Stimulated activated memory B cell treated with anti-CD40 and anti-IgM and Interleukin-4, amounts not matched to agents 10 μg/mL and 1 μg/mL and 100 μg/mL, for 72 hours (primary cell): Measurements from ENCODE around the gene TSSC4.

ENCODE experiments used
- ATAC-seq: fragments of 150-1000 bp; cut with Tn5 transposase; 2 replicates; pipeline ENCODE4 v1.10.0; 2021
- H3K27ac Mint-ChIP-seq: one replicate; pipeline ENCODE4 v1.8.0; 2022; ENCODE audit warnings: mild to moderate bottlenecking, mixed read lengths
- H3K27me3 Mint-ChIP-seq: one replicate; pipeline ENCODE4 v1.8.0; 2022; ENCODE audit warnings: mixed read lengths
- H3K36me3 Mint-ChIP-seq: one replicate; pipeline ENCODE4 v1.8.0; 2022; ENCODE audit warnings: mixed read lengths
- H3K4me1 Mint-ChIP-seq: one replicate; pipeline ENCODE4 v1.8.0; 2022; ENCODE audit warnings: mixed read lengths
- H3K4me3 Mint-ChIP-seq: one replicate; pipeline ENCODE4 v1.8.0; 2022; ENCODE audit warnings: mild to moderate bottlenecking, moderate library complexity, mixed read lengths
- H3K9me3 Mint-ChIP-seq: one replicate; pipeline ENCODE4 v1.8.0; 2022; ENCODE audit warnings: mixed read lengths

The TSSC4 gene

GRCh38 chr11:2435288-2436012 is 34.9 kb downstream of the TSSC4 start:
- Mint-ChIP-seq H3K36me3 (no peaks in the 10 kb centered on the region), H3K27ac (no peak overlapping the region), H3K4me1 (no peaks in the 10 kb centered on the region), H3K9me3 (peaks cover 2% of the 10 kb centered on the region), H3K4me3 (no peak overlapping the region), H3K27me3 (no peaks in the 10 kb centered on the region)
- no peak for ATAC-seq

GRCh38 chr11:2436013-2436520 is 35.5 kb downstream of the TSSC4 start:
- Mint-ChIP-seq H3K4me1 (no peaks in the 10 kb centered on the region), H3K36me3 (no peaks in the 10 kb centered on the region), H3K27me3 (no peaks in the 10 kb centered on the region), H3K27ac (no peak overlapping the region), H3K9me3 (peaks cover 2% of the 10 kb centered on the region), H3K4me3 (no peak overlapping the region)
- ATAC-seq: no peak

GRCh38 chr11:2436521-2437031 is 36.0 kb downstream of the TSSC4 start:
- Mint-ChIP-seq H3K36me3 (no peaks in the 10 kb centered on the region), H3K9me3 (peaks cover 2% of the 10 kb centered on the region), H3K27ac (no peak overlapping the region), H3K4me1 (peaks cover 4% of the 10 kb centered on the region), H3K4me3 (no peak overlapping the region), H3K27me3 (no peaks in the 10 kb centered on the region)
- no peak for ATAC-seq

- Mint-ChIP-seq H3K9me3 (peaks cover 2% of the 10 kb centered on the region), H3K36me3 (no peaks in the 10 kb centered on the region), H3K27me3 (no peaks in the 10 kb centered on the region), H3K4me1 (peaks cover 5% of the 10 kb centered on the region), H3K27ac (no peak overlapping the region), H3K4me3 (no peak overlapping the region)
- ATAC-seq: no peak
Measured at GRCh38 chr11:2437516-2437915, 37.0 kb downstream of the TSSC4 start.

GRCh38 chr11:2439820-2440219 is 39.3 kb downstream of the TSSC4 start:
- Mint-ChIP-seq H3K4me3 (no peak overlapping the region), H3K9me3 (peaks cover 2% of the 10 kb centered on the region), H3K36me3 (no peaks in the 10 kb centered on the region), H3K27ac (no peak overlapping the region), H3K27me3 (no peaks in the 10 kb centered on the region), H3K4me1 (peaks cover 17% of the 10 kb centered on the region)
- no peak for ATAC-seq

GRCh38 chr11:2440646-2441045 is 40.1 kb downstream of the TSSC4 start:
- no peak overlapping the region for H3K27ac Mint-ChIP-seq
- H3K9me3 Mint-ChIP-seq: peaks cover 2% of the 10 kb centered on the region
- H3K36me3 Mint-ChIP-seq: no peaks in the 10 kb centered on the region
- no peak for ATAC-seq
- no peak overlapping the region for H3K4me3 Mint-ChIP-seq
- peaks cover 22% of the 10 kb centered on the region for H3K4me1 Mint-ChIP-seq
- no peaks in the 10 kb centered on the region for H3K27me3 Mint-ChIP-seq

GRCh38 chr11:2441171-2441570 is 40.6 kb downstream of the TSSC4 start:
- no peaks in the 10 kb centered on the region for H3K36me3 Mint-ChIP-seq
- peaks cover 27% of the 10 kb centered on the region for H3K4me1 Mint-ChIP-seq
- H3K27ac Mint-ChIP-seq: no peak overlapping the region
- no peak for ATAC-seq
- H3K4me3 Mint-ChIP-seq: no peak overlapping the region
- no peaks in the 10 kb centered on the region for H3K27me3 Mint-ChIP-seq
- peaks cover 2% of the 10 kb centered on the region for H3K9me3 Mint-ChIP-seq

- peaks cover 2% of the 10 kb centered on the region for H3K9me3 Mint-ChIP-seq
- H3K27ac Mint-ChIP-seq: no peak overlapping the region
- H3K27me3 Mint-ChIP-seq: no peaks in the 10 kb centered on the region
- no peak overlapping the region for H3K4me3 Mint-ChIP-seq
- H3K4me1 Mint-ChIP-seq: peaks cover 42% of the 10 kb centered on the region
- no peaks in the 10 kb centered on the region for H3K36me3 Mint-ChIP-seq
- ATAC-seq: no peak
Measured at GRCh38 chr11:2442589-2442988, 42.0 kb downstream of the TSSC4 start.

GRCh38 chr11:2443406-2443805 is 42.9 kb downstream of the TSSC4 start:
- no peaks in the 10 kb centered on the region for H3K27me3 Mint-ChIP-seq
- H3K4me1 Mint-ChIP-seq: peaks cover 50% of the 10 kb centered on the region
- H3K4me3 Mint-ChIP-seq: peak overlapping the region; percentile 8
- no peaks in the 10 kb centered on the region for H3K36me3 Mint-ChIP-seq
- ATAC-seq: no peak
- no peak overlapping the region for H3K27ac Mint-ChIP-seq
- H3K9me3 Mint-ChIP-seq: peaks cover 2% of the 10 kb centered on the region

- no peaks in the 10 kb centered on the region for H3K27me3 Mint-ChIP-seq
- peak; percentile 57 for ATAC-seq
- peaks cover 54% of the 10 kb centered on the region for H3K4me1 Mint-ChIP-seq
- H3K27ac Mint-ChIP-seq: peak within 1 kb of the TSS; percentile 85
- peak within 1 kb of the TSS; percentile 92 for H3K4me3 Mint-ChIP-seq
- H3K9me3 Mint-ChIP-seq: peaks cover 2% of the 10 kb centered on the region
- H3K36me3 Mint-ChIP-seq: no peaks in the 10 kb centered on the region
Measured at GRCh38 chr11:2443881-2444820, 43.6 kb downstream of the TSSC4 start, which contains the start of gene TRPM5. TSS of gene TRPM5 (minus strand) at chr11:2444514. CDS start at chr11:2423036, 21,478 bp downstream.

- ATAC-seq: peak; percentile 83
- Mint-ChIP-seq H3K27me3 (no peaks in the 10 kb centered on the region), H3K27ac (peak within 1 kb of the TSS; percentile 85), H3K36me3 (no peaks in the 10 kb centered on the region), H3K4me3 (peak within 1 kb of the TSS; percentile 92), H3K9me3 (no peaks in the 10 kb centered on the region), H3K4me1 (peaks cover 57% of the 10 kb centered on the region)
Measured at GRCh38 chr11:2444821-2445745, 44.5 kb downstream of the TSSC4 start, which contains the start of gene KCNQ1. TSS of gene KCNQ1 (plus strand) at chr11:2445008. CDS start at chr11:2445099, 91 bp downstream.

- Mint-ChIP-seq H3K27ac (peak overlapping the region; percentile 85), H3K4me3 (peak overlapping the region; percentile 92), H3K27me3 (no peaks in the 10 kb centered on the region), H3K4me1 (peaks cover 65% of the 10 kb centered on the region), H3K36me3 (no peaks in the 10 kb centered on the region), H3K9me3 (no peaks in the 10 kb centered on the region)
- no peak for ATAC-seq
Measured at GRCh38 chr11:2445746-2446551, 45.4 kb downstream of the TSSC4 start.

GRCh38 chr11:2446590-2447252 is 46.2 kb downstream of the TSSC4 start:
- peaks cover 60% of the 10 kb centered on the region for H3K4me1 Mint-ChIP-seq
- peak overlapping the region; percentile 80 for H3K27ac Mint-ChIP-seq
- no peaks in the 10 kb centered on the region for H3K27me3 Mint-ChIP-seq
- no peaks in the 10 kb centered on the region for H3K9me3 Mint-ChIP-seq
- H3K4me3 Mint-ChIP-seq: peak overlapping the region; percentile 92
- ATAC-seq: no peak
- no peaks in the 10 kb centered on the region for H3K36me3 Mint-ChIP-seq
